HepG2 (cell line): ENCODE data around the gene XK. TPM values are rescaled to one million over a fixed set of nuclear protein-coding genes. Genes with fewer than 3 reads are reported as not detected.

Source experiments
- ATAC-seq: fragments of 200-7000 bp; cut with Tn5 transposase; 3 replicates; pipeline ENCODE4 v1.9.1; 2020; ENCODE audit warnings: mild to moderate bottlenecking, moderate library complexity
- BruUV-seq: library from RNA; stranded (reverse); fragments of 400-500 nt; replicated peaks from 2 replicates; lab custom pipeline; 2021; lab: Mats Ljungman, UMichigan
- CTCF ChIA-PET: fragments of 300-600 bp; formaldehyde crosslinking; extraction: SDS; loops from one replicate; lab custom pipeline; 2021; ENCODE audit warnings: low total read pairs, inconsistent platforms, low intra/inter-chr PET ratio; lab: Yijun Ruan, JAX
- POLR2A ChIA-PET: fragments of 350-600 bp; sonication (Branson Sonifier 250); formaldehyde crosslinking; loops from one replicate; lab custom pipeline; 2020; ENCODE audit warnings: antibody characterized with exemption, inconsistent platforms; lab: Yijun Ruan, JAX
- DNase-seq: peaks from one replicate; pipeline ENCODE4 v3.0.0-alpha.2; 2015; ENCODE audit warnings: low spot score
- FAIRE-seq: peaks from 3 replicates; lab custom pipeline; 2011; peaks lifted over from hg19 to GRCh38; lab: Jason Lieb, UNC
- H2AFZ ChIP-seq: one replicate; pipeline ENCODE4 v1.6.1; 2011; ENCODE audit warnings: low read length, inconsistent platforms
- H3K27ac ChIP-seq: fragments of 300-600 bp; 3 replicates; pipeline ENCODE4 v1.8.0; 2011; ENCODE audit warnings: mixed run types, mild to moderate bottlenecking, mixed read lengths, low read length, inconsistent platforms; ENCODE audit not compliant: insufficient read depth; ENCODE audit errors: extremely low read length
- H3K27me3 ChIP-seq, 2 experiments: fragments of 200-600 bp in 1 of 2; 2 replicates in 1 of 2; 3 replicates in 1 of 2; pipeline versions ENCODE4 v1.6.0 to v1.8.0; 2011; ENCODE audit warnings: low read length in 2 of 2, mild to moderate bottlenecking in 2 of 2, moderate library complexity in 2 of 2, inconsistent platforms in 1 of 2; ENCODE audit not compliant: insufficient read depth in 2 of 2, control insufficient read depth in 1 of 2
- H3K36me3 ChIP-seq, 2 experiments: fragments of 200-600 bp in 1 of 2; replicated peaks in 1 of 2; 2 replicates in 1 of 2; 3 replicates in 1 of 2; pipeline versions ENCODE4 v1.5.1 to v1.8.0; 2011; ENCODE audit warnings: low read length in 2 of 2, inconsistent platforms in 1 of 2; ENCODE audit not compliant: insufficient read depth in 2 of 2, control insufficient read depth in 1 of 2
- H3K4me1 ChIP-seq: 2 replicates; pipeline ENCODE4 v1.5.1; 2012; ENCODE audit warnings: low read length, inconsistent platforms; ENCODE audit not compliant: insufficient read depth
- H3K4me2 ChIP-seq: 2 replicates; pipeline ENCODE4 v1.6.0; 2011; ENCODE audit warnings: low read depth, low read length, inconsistent platforms
- H3K4me3 ChIP-seq, 3 experiments: fragments of 200-600 bp in 1 of 3; sonication (generic), shearing (Covaris generic) in 1 of 3; replicated peaks in 1 of 3; 2 replicates each; pipeline ENCODE4 v1.5.1; 2011 to 2016; ENCODE audit warnings: low read length in 3 of 3, inconsistent platforms in 2 of 3, low read depth in 2 of 3, mild to moderate bottlenecking in 2 of 3, control low read depth in 1 of 3, mixed read lengths in 1 of 3; ENCODE audit not compliant: insufficient read depth in 1 of 3
- H3K79me2 ChIP-seq: one replicate; pipeline ENCODE4 v1.6.1; 2011; ENCODE audit warnings: low read length, inconsistent platforms; ENCODE audit not compliant: insufficient read depth
- H3K9ac ChIP-seq: 2 replicates; pipeline ENCODE4 v1.6.0; 2011; ENCODE audit warnings: mild to moderate bottlenecking, low read depth, low read length, inconsistent platforms; ENCODE audit not compliant: insufficient read depth
- H3K9me3 ChIP-seq: 2 replicates; pipeline ENCODE4 v1.5.1; 2012; ENCODE audit warnings: mild to moderate bottlenecking, low read length
- H4K20me1 ChIP-seq: 2 replicates; pipeline ENCODE4 v1.6.0; 2011; ENCODE audit warnings: inconsistent platforms, mild to moderate bottlenecking, low read length, moderate library complexity; ENCODE audit not compliant: insufficient read depth
- KLF15 ChIP-seq: sonication (generic); formaldehyde crosslinking; IDR thresholded peaks from 2 replicates; pipeline ENCODE4 v1.8.1; 2023; ENCODE audit warnings: borderline replicate concordance, mild to moderate bottlenecking, inconsistent platforms, missing genetic modification reagents, mixed read lengths
- TCF7L2 ChIP-seq: IDR thresholded peaks from 2 replicates; pipeline ENCODE4 v1.6.1; 2011; ENCODE audit warnings: mild to moderate bottlenecking, low read depth, low read length, moderate library complexity
- ZNF382 ChIP-seq: sonication (generic); formaldehyde crosslinking; IDR thresholded peaks from 2 replicates; pipeline ENCODE4 v1.5.0; 2020; ENCODE audit warnings: missing genetic modification reagents, mild to moderate bottlenecking, borderline replicate concordance
- WGBS: methylation state at CpG from one replicate; pipeline ENCODE4 v1.1.6; 2017; ENCODE audit warnings: low lambda C conversion rate; 5-methylcytosine and 5-hydroxymethylcytosine counted together
- in situ Hi-C: cut with HindIII; loops from 2 replicates; pipeline ENCODE4 v1.10.0; 2017; ENCODE audit warnings: low pct_unique_long_range_greater_than_20kb; ENCODE audit not compliant: extremely low pct_ligation_motif_present
- intact Hi-C: fragments of 100-400 bp; cut with micrococcal nuclease; formaldehyde crosslinking; loops from one replicate; pipeline ENCODE4 v1.10.0; 2022; ENCODE audit not compliant: unreplicated experiment
- polyA plus RNA-seq, 8 experiments: library from polyadenylated mRNA; depleted of rRNA in 3 of 8; stranded (reverse) in 7 of 8; unstranded in 1 of 8; fragments of >200 nt; fragmentation: Illumina TruSeq in 4 of 8; extraction: Trizol in 4 of 8; gene quantifications; 2 replicates each; pipeline versions ENCODE4 v1.2.1 to v1.2.3, GENCODE V29; 2011 to 2016; ENCODE audit warnings: low read depth in 4 of 8, missing spikeins in 1 of 8, mixed read lengths in 1 of 8; ENCODE audit not compliant: insufficient read depth in 1 of 8
- total RNA-seq, 5 experiments: library from RNA; depleted of rRNA; stranded (reverse); fragments of >200 nt; fragmentation: Illumina TruSeq; extraction: Trizol; gene quantifications; 2 replicates each; pipeline ENCODE4 v1.2.3, GENCODE V29; 2016; ENCODE audit warnings: low read depth in 1 of 5
- TF ChIP-seq, protein P1 (sequence below): sonication (generic); formaldehyde crosslinking; IDR thresholded peaks from one replicate; pipeline ENCODE4 v1.5.1; 2020; ENCODE audit warnings: mild to moderate bottlenecking, missing genetic modification reagents; ENCODE audit errors: not compliant biosample characterization

XK gene
- total and polyA plus RNA-seq, 2 of the 13 experiments (the other 11 are each of a cell fraction or from before 2014, with no cell fraction given), result not detected

DNA sequence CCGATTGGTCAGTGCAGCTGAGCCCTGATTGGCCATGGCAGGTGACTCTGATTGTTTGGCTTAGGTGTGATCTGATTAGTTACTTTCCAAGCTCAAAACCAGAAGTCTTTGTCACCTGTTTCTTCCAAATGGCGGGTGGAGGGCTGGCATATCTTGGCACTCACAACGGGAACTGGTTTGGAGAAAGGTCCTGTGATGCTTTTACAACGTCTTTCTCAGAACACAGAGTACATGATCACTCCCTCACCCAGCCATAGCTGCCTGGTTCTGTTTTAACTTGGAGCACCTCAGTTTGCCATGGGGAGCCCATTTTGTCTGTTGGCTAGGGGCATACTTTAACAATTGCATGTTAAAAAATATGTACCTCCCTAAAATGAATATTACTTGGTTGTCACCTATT lies 13.0 kb upstream of the XK start:
- no peaks in the 10 kb centered on the region for H3K36me3 ChIP-seq
- no peak for TF ChIP-seq KLF15 (CRISPR knock-in tag)
- TF ChIP-seq, protein P1, sequence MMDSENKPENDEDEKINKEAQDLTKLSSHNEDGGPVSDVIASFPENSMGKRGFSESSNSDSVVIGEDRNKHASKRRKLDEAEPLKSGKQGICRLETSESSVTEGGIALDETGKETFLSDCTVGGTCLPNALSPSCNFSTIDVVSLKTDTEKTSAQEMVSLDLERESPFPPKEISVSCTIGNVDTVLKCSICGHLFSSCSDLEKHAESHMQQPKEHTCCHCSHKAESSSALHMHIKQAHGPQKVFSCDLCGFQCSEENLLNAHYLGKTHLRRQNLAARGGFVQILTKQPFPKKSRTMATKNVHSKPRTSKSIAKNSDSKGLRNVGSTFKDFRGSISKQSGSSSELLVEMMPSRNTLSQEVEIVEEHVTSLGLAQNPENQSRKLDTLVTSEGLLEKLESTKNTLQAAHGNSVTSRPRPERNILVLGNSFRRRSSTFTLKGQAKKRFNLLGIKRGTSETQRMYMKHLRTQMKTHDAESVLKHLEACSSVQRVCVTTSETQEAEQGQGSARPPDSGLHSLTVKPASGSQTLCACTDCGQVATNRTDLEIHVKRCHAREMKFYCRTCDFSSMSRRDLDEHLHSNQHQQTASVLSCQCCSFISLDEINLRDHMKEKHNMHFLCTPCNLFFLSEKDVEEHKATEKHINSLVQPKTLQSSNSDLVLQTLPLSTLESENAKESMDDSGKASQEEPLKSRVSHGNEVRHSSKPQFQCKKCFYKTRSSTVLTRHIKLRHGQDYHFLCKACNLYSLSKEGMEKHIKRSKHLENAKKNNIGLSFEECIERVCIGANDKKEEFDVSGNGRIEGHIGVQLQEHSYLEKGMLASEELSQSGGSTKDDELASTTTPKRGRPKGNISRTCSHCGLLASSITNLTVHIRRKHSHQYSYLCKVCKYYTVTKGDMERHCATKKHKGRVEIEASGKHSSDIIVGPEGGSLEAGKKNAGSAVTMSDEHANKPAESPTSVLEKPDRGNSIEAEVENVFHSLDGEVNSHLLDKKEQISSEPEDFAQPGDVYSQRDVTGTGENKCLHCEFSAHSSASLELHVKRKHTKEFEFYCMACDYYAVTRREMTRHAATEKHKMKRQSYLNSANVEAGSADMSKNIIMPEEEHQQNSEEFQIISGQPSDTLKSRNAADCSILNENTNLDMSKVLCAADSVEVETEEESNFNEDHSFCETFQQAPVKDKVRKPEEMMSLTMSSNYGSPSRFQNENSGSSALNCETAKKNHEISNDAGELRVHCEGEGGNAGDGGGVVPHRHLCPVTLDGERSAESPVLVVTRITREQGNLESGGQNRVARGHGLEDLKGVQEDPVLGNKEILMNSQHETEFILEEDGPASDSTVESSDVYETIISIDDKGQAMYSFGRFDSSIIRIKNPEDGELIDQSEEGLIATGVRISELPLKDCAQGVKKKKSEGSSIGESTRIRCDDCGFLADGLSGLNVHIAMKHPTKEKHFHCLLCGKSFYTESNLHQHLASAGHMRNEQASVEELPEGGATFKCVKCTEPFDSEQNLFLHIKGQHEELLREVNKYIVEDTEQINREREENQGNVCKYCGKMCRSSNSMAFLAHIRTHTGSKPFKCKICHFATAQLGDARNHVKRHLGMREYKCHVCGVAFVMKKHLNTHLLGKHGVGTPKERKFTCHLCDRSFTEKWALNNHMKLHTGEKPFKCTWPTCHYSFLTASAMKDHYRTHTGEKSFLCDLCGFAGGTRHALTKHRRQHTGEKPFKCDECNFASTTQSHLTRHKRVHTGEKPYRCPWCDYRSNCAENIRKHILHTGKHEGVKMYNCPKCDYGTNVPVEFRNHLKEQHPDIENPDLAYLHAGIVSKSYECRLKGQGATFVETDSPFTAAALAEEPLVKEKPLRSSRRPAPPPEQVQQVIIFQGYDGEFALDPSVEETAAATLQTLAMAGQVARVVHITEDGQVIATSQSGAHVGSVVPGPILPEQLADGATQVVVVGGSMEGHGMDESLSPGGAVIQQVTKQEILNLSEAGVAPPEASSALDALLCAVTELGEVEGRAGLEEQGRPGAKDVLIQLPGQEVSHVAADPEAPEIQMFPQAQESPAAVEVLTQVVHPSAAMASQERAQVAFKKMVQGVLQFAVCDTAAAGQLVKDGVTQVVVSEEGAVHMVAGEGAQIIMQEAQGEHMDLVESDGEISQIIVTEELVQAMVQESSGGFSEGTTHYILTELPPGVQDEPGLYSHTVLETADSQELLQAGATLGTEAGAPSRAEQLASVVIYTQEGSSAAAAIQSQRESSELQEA (CRISPR knock-in tag), result no peak
- no peak for TF ChIP-seq TCF7L2
- TF ChIP-seq ZNF382 (CRISPR knock-in tag), result no peak
- FAIRE-seq, result no peak
- in situ Hi-C loops, result no loop called here
- no TSS peak for BruUV-seq
- ChIA-PET POLR2A (no interaction called here), CTCF (no interaction called here)
- 0% methylated on average over 1 of the region's 4 CpGs for WGBS
- H3K4me1 ChIP-seq, result no peaks in the 10 kb centered on the region
- no peaks in the 10 kb centered on the region for H3K9me3 ChIP-seq
- no peak for ATAC-seq
- no peak overlapping the region for H3K27ac ChIP-seq
- no peak overlapping the region for H3K9ac ChIP-seq
- H4K20me1 ChIP-seq, result no peaks in the 10 kb centered on the region
- H2AFZ ChIP-seq, result no peak overlapping the region
- intact Hi-C loops, result no loop called here
- DNase-seq, result no peak
- H3K4me2 ChIP-seq, result no peak overlapping the region
- no peak overlapping the region for H3K4me3 ChIP-seq
- H3K27me3 ChIP-seq, result no peaks in the 10 kb centered on the region
- no peaks in the 10 kb centered on the region for H3K79me2 ChIP-seq
